ENCODE data around the gene MMEL1.

MMEL1 gene

DNA sequence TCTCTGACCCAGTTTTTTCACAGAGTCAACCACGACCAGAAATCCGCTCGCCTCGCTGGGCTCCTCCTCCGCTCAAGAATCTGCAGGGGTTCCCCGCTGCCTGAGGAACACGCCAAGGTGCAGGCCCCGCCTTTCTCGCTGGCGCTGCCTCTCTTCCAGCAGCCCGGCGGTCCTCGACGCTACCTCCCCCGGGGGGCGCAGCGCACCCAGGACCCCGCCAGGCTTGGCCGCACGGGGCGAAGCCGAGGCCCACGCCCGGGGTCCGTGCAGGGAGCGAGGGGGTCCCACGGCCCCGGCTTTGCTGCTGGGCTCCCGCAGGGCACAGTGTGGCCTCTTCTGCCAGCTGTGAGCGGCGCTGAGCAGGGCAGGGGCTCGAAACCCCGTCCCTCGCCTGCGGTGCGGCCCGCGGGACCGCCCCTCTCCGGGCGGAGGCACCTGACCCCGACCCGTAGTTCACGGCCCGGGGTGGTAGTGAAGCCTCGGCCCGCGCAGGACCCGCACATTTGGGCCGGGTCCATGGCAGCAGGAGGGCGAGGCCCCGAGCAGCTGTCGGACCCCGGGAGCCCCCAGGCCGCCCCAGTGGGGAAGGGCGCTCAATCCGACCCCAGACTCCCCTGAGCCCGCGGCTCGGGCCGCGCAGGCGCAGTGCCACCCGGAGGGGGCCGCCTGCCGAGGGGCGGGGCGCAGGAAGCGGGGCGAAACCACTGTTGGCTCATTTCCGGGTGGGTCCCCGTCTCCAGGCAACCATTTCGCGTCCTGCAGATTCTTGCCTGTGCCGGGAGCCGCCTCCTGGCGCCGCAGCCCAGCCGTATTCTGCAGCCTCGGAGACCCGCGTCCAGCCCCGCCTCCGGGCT lies 10.0 kb upstream of the MMEL1 start:
- peak overlapping the region; percentile 46 for H3K27ac ChIP-seq (replicated peaks; ENCODE audit: low read length)

DNA sequence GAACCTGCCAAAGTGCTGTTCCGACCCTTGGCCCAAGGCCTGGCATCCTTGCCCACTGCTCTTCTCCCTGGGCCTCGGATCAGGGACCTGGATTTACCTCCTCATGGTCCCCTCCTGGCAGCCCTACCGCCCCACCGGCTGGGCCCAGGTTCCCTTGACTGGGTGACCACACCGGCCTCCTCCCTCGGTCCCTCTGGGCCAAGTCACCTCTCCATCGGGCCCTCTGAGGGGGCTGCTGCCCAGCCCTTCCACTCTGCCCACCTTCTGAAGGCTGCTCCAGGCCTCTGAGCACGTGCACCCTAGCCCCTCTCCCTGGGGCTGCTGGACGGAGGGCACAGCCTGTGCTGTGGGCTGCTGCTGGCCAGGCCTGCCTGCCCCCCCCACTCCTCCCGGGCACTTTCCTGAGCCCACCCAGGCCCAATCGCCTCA lies 9.3 kb upstream of the MMEL1 start:
- H2BK5ac ChIP-seq (ENCODE audit: low read length) = peak overlapping the region; percentile 90
- peak overlapping the region; percentile 99 for H3K18ac ChIP-seq (ENCODE audit: low read length)
- peak overlapping the region; percentile 46 for H2BK12ac ChIP-seq (ENCODE audit: low read length)
- peak overlapping the region; percentile 41 for H2BK120ac ChIP-seq (ENCODE audit: low read depth, low read length)
- H3K4ac ChIP-seq (ENCODE audit: low read length) = peak overlapping the region; percentile 93
- H3K4me3 ChIP-seq (ENCODE audit: low read length in 2 of 2) = peak overlapping the region; percentile 75 to 94
- H3K79me1 ChIP-seq (ENCODE audit: low read depth, low read length) = peaks cover 13% of the 10 kb centered on the region
- no peaks in the 10 kb centered on the region for H3K36me3 ChIP-seq (replicated peaks in 1 of 2; ENCODE audit: control insufficient read depth in 2 of 2, insufficient read depth in 2 of 2, low read length in 2 of 2)
- H4K91ac ChIP-seq (ENCODE audit: low read depth, low read length, poor library complexity) = no peak overlapping the region
- peak overlapping the region; percentile 47 for H3K14ac ChIP-seq (ENCODE audit: low read length)
- no peak overlapping the region for H4K8ac ChIP-seq (ENCODE audit: low read depth, low read length)
- peaks cover 4 to 9% of the 10 kb centered on the region in 2 donors for H3K9me3 ChIP-seq (replicated peaks in 1 of 2; ENCODE audit: control insufficient read depth in 2 of 2, insufficient read depth in 1 of 2, low read depth in 1 of 2, low read length in 2 of 2)
- peak overlapping the region; percentile 98 for H3K9ac ChIP-seq (ENCODE audit: low read depth, low read length, poor library complexity)
- H3K4me2 ChIP-seq (ENCODE audit: insufficient read depth, low read length, poor library complexity, severe bottlenecking) = peak overlapping the region; percentile 96
- no peak overlapping the region for H3K27ac ChIP-seq (replicated peaks; ENCODE audit: low read length)
- peak overlapping the region; percentile 92 for H3K23ac ChIP-seq (ENCODE audit: low read depth, low read length, poor library complexity)
- no CpG with 5 or more reads among the region's 11 CpGs for WGBS, 2 donors (ENCODE audit: extremely low coverage in 2 of 2, insufficient read length in 2 of 2, insufficient replicate concordance in 1 of 2)
- DNase-seq (ENCODE audit: low spot score) = no peak
- H3K27me3 ChIP-seq (ENCODE audit: control insufficient read depth in 3 of 3, insufficient read depth in 3 of 3, low read depth in 1 of 3, low read length in 3 of 3) = peaks cover 0 to 12% (median 0%) of the 10 kb centered on the region in 3 experiments
- H2AFZ ChIP-seq (ENCODE audit: low read length) = peak overlapping the region; percentile 99
- peak overlapping the region; percentile 54 for H2BK15ac ChIP-seq (ENCODE audit: low read length)
- H3K4me1 ChIP-seq (ENCODE audit: control insufficient read depth in 2 of 2, insufficient read depth in 1 of 2, low read depth in 1 of 2, low read length in 2 of 2) = peaks cover 5 to 11% of the 10 kb centered on the region in 2 donors
- H2AK5ac ChIP-seq (ENCODE audit: low read depth, low read length) = peak overlapping the region; percentile 59

More for the DNA sequence above, 10.0 kb upstream of the MMEL1 start:
- H3K14ac ChIP-seq (ENCODE audit: low read length) = peak overlapping the region; percentile 97
- H3K4me1 ChIP-seq (ENCODE audit: control insufficient read depth in 2 of 2, insufficient read depth in 1 of 2, low read depth in 1 of 2, low read length in 2 of 2) = peaks cover 5 to 11% of the 10 kb centered on the region in 2 donors
- H2BK120ac ChIP-seq (ENCODE audit: low read depth, low read length) = no peak overlapping the region
- H3K27me3 ChIP-seq (ENCODE audit: control insufficient read depth in 3 of 3, insufficient read depth in 3 of 3, low read depth in 1 of 3, low read length in 3 of 3) = peaks cover 0 to 12% (median 0%) of the 10 kb centered on the region in 3 experiments
- DNase-seq (ENCODE audit: low spot score) = peak; percentile 92
- H2AFZ ChIP-seq (ENCODE audit: low read length) = peak overlapping the region; percentile 99
- H3K36me3 ChIP-seq (replicated peaks in 1 of 2; ENCODE audit: control insufficient read depth in 2 of 2, insufficient read depth in 2 of 2, low read length in 2 of 2) = no peaks in the 10 kb centered on the region
- peak overlapping the region; percentile 92 for H3K23ac ChIP-seq (ENCODE audit: low read depth, low read length, poor library complexity)
- H3K18ac ChIP-seq (ENCODE audit: low read length) = peak overlapping the region; percentile 99
- no CpG with 5 or more reads among the region's 84 CpGs for WGBS, 2 donors (ENCODE audit: extremely low coverage in 2 of 2, insufficient read length in 2 of 2, insufficient replicate concordance in 1 of 2)
- H3K9ac ChIP-seq (ENCODE audit: low read depth, low read length, poor library complexity) = peak overlapping the region; percentile 98
- no peak overlapping the region for H2BK12ac ChIP-seq (ENCODE audit: low read length)
- H3K9me3 ChIP-seq (replicated peaks in 1 of 2; ENCODE audit: control insufficient read depth in 2 of 2, insufficient read depth in 1 of 2, low read depth in 1 of 2, low read length in 2 of 2) = peaks cover 0 to 4% of the 10 kb centered on the region in 2 donors
- peak overlapping the region; percentile 96 for H3K4me2 ChIP-seq (ENCODE audit: insufficient read depth, low read length, poor library complexity, severe bottlenecking)
- H2BK15ac ChIP-seq (ENCODE audit: low read length) = peak overlapping the region; percentile 78
- peak overlapping the region; percentile 93 for H3K4ac ChIP-seq (ENCODE audit: low read length)
- no peak overlapping the region for H4K91ac ChIP-seq (ENCODE audit: low read depth, low read length, poor library complexity)
- peaks cover 13% of the 10 kb centered on the region for H3K79me1 ChIP-seq (ENCODE audit: low read depth, low read length)
- H3K4me3 ChIP-seq (ENCODE audit: low read length in 2 of 2) = peak overlapping the region; percentile 75 to 94
- H2BK5ac ChIP-seq (ENCODE audit: low read length) = peak overlapping the region; percentile 90
- no peak overlapping the region for H4K8ac ChIP-seq (ENCODE audit: low read depth, low read length)
- H2AK5ac ChIP-seq (ENCODE audit: low read depth, low read length) = peak overlapping the region; percentile 59

DNA sequence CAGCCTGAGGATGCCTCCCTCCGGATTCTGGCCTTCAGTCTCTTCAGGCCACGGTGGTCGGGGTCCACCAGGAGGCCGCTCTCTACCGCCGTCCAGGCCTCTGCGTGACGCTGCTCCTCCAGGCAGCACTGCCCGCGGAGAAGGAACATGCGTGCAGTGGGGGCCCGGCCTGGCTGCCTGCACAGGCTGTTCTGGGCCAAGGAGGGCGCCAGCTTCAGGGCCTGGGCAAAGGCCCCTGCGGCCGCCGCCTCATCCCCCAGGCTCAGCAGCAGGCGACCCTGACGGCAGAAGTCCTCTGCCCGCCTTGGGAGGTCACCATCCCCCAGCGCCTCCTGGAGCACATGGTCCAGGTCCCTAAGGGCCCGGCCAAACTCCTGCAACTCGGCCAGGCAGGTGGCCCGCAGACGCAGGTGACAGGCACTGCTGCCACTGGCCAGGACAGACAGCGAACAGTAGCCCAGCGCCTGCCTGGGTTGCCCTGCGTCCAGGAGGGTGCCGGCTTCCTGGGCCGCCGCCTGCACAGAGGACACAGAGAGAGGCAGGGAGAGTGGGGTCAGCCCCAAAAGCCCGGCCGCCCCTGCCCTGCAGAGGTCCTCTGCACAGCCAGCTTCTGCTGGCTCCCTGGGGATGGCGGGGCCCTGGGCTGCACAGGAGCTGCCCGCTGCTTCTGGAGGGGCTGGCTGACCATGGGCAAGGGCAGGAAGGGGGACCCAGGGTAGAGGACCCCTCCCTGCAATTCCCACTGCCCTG lies 8.7 kb upstream of the MMEL1 start:
- Histone ChIP-seq H3K4me3 (ENCODE audit: low read length in 2 of 2) (peak overlapping the region in 1 of 2 donors; percentile 75), H3K27me3 (ENCODE audit: control insufficient read depth in 3 of 3, insufficient read depth in 3 of 3, low read depth in 1 of 3, low read length in 3 of 3) (peaks cover 0 to 14% (median 2%) of the 10 kb centered on the region in 3 experiments), H2AK5ac (ENCODE audit: low read depth, low read length) (peak overlapping the region; percentile 59), H3K14ac (ENCODE audit: low read length) (peak overlapping the region; percentile 47), H3K4me1 (ENCODE audit: control insufficient read depth in 2 of 2, insufficient read depth in 1 of 2, low read depth in 1 of 2, low read length in 2 of 2) (peaks cover 5 to 11% of the 10 kb centered on the region in 2 donors), H3K27ac (replicated peaks; ENCODE audit: low read length) (no peak overlapping the region), H3K4ac (ENCODE audit: low read length) (no peak overlapping the region), H4K91ac (ENCODE audit: low read depth, low read length, poor library complexity) (no peak overlapping the region), H3K9ac (ENCODE audit: low read depth, low read length, poor library complexity) (peak overlapping the region; percentile 98), H3K4me2 (ENCODE audit: insufficient read depth, low read length, poor library complexity, severe bottlenecking) (peak overlapping the region; percentile 96), H4K8ac (ENCODE audit: low read depth, low read length) (no peak overlapping the region), H3K18ac (ENCODE audit: low read length) (no peak overlapping the region), H3K9me3 (replicated peaks in 1 of 2; ENCODE audit: control insufficient read depth in 2 of 2, insufficient read depth in 1 of 2, low read depth in 1 of 2, low read length in 2 of 2) (peaks cover 5 to 13% of the 10 kb centered on the region in 2 donors), H3K79me1 (ENCODE audit: low read depth, low read length) (peaks cover 13% of the 10 kb centered on the region), H2BK5ac (ENCODE audit: low read length) (peak overlapping the region; percentile 90), H3K36me3 (replicated peaks in 1 of 2; ENCODE audit: control insufficient read depth in 2 of 2, insufficient read depth in 2 of 2, low read length in 2 of 2) (no peaks in the 10 kb centered on the region), H2BK120ac (ENCODE audit: low read depth, low read length) (peak overlapping the region; percentile 41), H2BK15ac (ENCODE audit: low read length) (peak overlapping the region; percentile 54), H3K23ac (ENCODE audit: low read depth, low read length, poor library complexity) (peak overlapping the region; percentile 92), H2AFZ (ENCODE audit: low read length) (no peak overlapping the region), H2BK12ac (ENCODE audit: low read length) (no peak overlapping the region)
- no peak for DNase-seq (ENCODE audit: low spot score)
- WGBS, 2 donors (ENCODE audit: extremely low coverage in 2 of 2, insufficient read length in 2 of 2, insufficient replicate concordance in 1 of 2) = no CpG with 5 or more reads among the region's 34 CpGs

All from neuronal stem cell (in vitro differentiated cells).